ENCODE data around the gene ASB3.
A peak's percentile ranks its signal among the peaks of the same experiment; 100 is the strongest.
"Not testable (repeated sequence)": the region's sequence is repeated elsewhere in the genome, so short reads cannot be mapped to it uniquely, and the experiment has no call there.

Gene ASB3

DNA sequence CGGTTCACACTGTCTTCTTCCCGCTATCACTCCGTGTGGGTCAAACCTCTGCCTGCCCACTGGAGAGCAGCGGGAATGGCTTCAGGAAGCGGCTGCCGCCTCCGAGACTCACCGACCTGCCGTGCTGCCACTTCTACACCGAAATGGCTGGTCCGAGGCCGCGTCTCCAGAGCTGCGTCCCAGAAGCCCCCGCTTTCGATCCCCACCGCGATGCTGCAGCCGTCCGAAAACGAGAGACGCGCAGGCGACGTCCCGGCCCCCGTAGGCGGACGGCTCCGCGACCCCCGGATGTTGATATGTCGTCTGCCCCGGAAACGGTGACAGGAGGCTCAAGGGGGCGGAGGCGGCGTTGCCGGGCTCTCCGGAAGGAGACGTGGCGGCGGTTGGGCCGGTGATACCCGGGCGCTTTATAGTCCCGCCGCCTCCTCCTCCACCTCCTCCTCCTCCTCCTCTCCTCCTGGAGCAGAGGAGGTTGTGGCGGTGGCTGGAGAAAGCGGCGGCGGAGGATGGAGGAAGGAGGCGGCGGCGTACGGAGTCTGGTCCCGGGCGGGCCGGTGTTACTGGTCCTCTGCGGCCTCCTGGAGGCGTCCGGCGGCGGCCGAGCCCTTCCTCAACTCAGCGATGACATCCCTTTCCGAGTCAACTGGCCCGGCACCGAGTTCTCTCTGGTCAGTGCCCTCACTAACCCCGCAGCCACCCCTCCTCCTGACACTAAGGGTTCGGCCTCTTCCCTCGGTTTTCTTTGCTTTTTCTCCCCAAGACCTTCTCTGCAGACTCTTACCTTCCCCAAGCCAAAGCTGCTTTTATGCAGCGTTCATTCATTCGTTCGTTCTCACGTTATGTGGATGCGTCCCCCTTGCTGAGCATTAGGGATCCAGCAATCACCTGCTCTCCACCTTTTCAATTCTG is at the start of gene ASB3, which contains the start of gene ERLEC1:
Gene ASB3 (minus strand): TSS at position 249 of the 909 bp plus-strand sequence. CDS start 21,381 bp downstream, outside the sequence.
Gene ERLEC1 (plus strand): TSS at position 340 of the 909 bp plus-strand sequence. CDS start 167 bp downstream, at position 507.
- peak; percentile 90 for DNase-seq (ENCODE audit: low spot score)

DNA sequence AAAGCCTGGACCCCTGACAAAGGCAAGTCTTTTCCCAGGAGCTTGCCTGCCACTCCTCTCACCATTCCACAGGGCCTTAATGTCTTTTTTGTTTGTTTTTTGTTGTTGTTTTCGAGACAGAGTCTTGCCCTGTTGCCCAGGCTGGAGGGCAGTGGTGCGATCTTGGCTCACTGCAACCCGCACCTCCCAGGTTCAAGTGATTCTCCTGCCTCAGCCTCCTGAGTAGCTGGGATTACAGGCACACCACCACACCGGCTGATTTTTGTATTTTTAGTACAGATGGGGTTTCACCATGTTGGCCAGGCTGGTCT is 43.2 kb upstream of the ASB3 start:
- not testable (repeated sequence) for DNase-seq (ENCODE audit: low spot score)

DNA sequence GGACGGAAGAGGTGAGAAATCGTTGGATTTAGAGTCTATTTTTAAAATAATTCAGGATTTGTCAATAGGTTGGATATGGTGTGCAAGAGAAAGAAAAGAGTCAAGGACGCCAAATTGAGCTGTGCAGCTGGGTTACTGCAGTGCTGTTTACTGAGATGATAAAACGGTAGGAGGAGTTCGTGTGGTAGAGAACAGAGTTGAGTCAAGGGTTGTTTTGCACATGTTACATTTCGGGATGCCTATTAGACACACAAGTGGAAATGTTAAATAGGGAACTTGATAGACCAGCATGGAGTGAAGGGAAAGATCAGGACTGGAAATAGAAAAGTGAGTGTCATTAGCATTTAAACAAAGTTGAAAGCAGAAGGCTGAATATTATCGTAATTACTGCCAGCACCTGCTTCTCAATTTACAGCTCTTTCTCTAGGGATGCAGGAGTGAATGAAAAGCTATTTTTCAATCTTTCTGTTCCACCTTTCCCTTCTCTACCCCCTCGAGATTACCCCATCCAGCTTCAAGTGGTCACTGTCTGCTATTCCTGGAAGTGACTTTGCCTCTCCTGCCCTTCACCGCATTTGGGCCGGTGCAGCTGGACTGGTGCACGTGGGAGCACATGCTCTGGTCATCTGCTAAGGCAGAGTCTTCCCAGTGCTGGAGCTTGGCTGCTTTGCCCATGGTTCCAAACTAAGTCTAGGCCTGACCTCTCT is 42.7 kb upstream of the ASB3 start:
- no peak for DNase-seq (ENCODE audit: low spot score)

DNA sequence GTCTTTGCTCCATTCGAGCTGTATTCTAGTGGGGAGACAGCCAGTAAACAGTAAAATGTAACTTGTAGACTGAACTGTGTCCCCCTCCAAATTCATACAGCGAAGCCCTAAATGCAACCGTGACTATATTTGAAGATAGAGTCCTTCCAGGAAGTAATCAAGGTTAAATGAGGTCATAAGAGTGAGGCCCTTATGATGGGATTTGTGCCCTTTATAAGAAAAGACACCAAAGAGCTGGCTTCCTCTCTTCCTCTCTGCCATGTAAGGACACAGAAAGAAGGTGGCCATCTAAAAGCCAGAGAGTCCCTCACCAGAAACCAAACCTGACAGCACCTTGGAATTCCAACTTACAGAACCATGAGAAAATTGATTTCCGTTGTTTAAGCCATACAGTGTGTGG is 41.6 kb upstream of the ASB3 start:
- DNase-seq (ENCODE audit: low spot score) = no peak

DNA sequence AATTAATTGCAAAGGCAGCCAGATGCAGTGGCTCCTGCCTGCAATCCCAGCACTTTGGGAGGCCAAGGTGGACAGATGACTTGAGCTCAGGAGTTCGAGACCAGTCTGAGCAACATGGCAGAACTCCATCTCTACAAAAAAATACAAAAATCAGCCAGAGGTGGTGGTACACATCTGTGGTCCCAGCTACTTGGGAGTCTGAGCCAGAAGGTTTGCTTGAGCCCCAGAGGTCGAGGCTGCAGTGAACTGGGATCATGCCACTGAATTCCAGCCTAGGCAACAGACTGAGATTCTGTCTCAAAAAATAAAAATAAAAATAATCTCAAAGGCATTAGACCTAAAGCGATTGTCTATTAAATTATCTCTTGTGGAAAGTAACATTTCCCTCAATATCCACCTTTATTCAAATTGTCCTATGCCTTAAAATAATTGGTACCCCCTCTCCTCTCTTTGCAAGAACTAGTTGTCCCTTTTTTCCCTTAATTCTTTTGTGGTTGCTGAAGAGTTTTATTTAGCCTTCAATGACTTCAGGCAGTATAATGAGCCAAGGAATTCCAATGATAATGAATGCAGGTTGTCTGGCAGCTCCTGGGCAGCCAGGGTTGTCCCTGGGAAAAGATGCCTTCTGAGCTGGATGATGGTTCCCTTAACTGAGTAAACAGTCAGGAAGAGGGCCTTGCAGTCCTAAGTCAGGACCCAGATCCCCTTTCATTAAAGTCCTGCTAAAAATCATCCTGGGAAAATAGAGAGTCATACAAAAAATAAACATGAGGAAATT is 40.8 kb upstream of the ASB3 start:
- DNase-seq (ENCODE audit: low spot score) = no peak

DNA sequence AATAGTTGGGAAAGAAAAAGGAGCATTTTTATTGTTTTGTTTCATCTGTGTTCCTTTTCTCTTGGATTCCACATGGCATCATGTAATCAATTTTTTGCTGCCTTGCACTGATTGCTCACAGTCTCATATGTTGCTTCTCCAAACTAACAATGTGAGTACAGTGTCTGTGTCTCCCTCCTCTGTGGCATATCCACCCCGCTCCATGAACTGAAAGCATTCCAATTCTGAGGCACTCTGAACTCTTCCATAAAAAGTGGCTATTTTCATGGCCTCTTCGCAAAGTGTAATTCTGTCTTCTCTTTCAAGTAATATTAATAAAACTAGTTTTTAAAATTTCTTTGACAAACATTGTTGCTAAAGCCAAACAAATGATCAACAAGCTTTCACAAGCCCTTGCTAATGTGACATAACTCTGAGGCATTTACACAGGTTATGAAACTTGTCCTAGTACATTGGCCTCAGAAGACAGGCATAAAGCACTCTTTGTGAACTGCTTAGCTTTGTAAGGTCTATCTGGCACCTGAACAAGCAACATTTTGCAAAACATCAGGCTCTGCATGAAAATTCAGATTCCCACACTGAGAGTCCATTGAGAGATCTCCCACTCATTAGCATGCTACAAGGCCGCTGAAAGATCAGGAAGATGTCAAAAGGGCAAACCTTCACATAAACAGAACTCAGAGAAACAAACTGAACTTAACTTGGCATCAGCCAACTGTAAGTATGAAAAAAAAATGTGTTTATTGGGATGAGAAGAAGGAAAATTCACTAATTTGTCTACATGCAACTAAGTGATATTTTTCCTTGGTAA is 40.0 kb upstream of the ASB3 start:
- peak; percentile 71 for DNase-seq (ENCODE audit: low spot score)

- no peak for DNase-seq (ENCODE audit: low spot score)
These were observed 39.3 kb upstream of the ASB3 start for GRCh38 chr2:53826030-53826410.

DNA sequence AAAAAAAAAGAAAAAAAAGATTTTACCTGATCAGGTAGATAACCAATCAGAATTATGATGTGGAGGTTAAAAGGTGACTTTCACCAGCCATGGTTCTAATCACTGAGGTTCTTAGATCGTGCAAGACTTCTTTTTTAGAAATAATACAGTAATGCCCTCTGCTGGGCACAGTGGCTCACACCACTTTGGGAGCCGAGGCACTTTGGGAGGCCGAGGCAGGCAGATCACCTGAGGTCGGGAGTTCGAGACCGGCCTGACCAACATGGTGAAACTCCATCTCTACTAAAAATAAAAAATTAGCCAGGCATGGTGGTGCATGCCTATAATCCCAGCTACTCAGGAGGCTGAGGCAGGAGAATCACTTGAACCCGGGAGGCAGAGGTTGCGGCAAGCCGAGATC is 36.9 kb upstream of the ASB3 start:
- not testable (repeated sequence) for DNase-seq (ENCODE audit: low spot score)

GRCh38 chr2:53821810-53822209 is 35.1 kb upstream of the ASB3 start:
- no peak for DNase-seq (ENCODE audit: low spot score)

DNA sequence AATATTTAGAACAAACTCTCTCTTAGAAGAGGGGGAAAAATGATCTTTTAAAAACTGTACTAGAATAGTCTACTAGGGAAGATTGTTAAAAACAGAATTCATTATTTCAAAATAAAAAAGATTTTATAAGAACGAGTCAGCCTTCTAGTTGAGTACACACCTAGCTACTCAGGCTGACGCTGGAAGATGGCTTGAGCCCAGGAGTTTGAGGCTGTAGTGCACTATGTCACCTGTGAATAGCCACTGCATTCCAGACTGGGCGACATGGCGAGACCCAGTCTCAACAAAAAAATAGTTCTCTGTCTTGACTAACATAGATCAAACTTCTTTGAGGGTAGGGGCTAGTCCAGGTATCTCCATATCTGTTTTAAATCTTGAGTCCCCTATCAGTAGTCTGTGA is 34.0 kb upstream of the ASB3 start:
- DNase-seq (ENCODE audit: low spot score) = no peak

DNA sequence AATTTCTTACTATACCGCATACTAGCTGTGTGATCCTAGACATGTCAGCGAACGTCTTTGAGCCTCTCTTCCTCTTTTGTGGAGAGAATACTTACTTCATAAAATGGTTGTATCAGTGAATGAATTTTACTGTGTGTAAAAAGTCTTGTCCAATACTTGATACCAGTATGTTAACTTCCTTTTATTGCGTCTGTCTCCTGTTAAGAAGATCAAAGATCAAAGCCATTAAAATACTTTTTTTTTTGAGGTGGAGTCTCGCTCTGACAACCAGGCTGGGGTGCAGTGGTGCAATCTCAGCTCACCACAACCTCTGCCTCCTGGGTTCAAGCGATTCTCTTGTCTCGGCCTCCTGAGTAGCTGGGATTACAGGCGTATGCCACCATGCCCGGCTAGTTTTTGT is 33.3 kb upstream of the ASB3 start:
- no peak for DNase-seq (ENCODE audit: low spot score)

GRCh38 chr2:53819634-53820033 is 32.9 kb upstream of the ASB3 start:
- no peak for DNase-seq (ENCODE audit: low spot score)

DNA sequence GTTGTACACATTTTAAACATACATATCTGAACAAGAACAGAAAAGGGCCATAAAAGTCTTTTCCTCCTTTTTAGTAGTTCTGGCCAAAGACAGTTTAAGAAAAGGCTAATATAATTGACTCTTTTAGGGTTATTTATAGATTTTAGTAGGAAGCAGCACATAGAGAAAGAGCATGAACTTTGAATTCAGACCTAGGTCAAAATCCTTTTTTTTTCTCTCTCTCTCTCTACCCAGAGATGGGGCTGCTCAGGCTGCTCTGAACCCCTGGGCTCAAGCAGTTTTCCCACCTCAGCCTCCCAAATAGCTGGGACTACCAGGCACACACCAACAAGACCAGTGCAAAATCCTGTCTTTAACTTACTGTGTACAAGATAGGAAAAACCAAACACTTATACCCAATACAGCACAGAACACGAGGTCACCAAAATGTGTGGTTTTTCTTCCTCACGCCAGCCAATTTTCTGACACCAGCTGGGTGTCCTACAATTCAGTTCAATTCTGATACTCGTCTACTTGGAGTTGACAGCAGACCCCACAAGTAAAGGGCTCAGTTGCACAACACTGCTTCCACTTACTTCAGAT is 32.2 kb upstream of the ASB3 start:
- DNase-seq (ENCODE audit: low spot score) = no peak

DNA sequence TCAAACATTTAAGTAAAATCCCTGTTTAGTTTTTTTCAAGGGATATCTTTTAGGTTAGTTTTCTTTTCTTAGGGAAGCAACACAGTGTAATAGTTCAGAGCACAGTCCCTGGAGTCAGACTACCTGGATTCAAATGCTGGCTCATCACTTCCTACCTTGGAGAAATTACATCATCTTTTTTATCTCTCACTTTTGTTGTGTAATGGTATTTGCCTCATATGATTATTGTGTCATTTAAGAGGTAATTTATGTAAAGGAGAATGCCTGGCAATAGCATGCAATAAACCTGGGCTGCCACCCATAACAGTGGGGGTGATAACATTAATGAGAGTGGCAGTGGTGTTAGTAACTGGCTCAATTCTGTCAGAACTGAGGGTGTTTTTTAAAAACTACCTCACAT is 26.4 kb upstream of the ASB3 start:
- DNase-seq (ENCODE audit: low spot score) = no peak

DNA sequence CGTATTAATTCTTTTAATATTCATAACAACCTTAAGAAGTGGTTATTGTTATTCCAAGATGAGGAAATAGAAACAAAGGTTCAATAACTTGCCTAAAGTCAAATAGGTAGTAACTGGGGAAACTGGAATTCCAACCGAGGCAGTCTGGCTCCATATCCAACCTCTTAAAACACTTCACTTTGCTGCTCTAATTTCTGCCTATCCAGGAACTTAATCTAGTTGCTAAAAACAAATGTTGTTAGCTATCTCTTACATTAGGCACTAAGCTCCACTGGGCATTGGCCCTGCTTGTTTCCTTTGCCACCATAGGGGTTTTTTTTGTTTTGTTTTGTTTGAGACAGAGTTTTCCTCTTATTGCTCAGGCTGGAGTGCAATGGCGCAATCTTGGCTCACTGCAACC is 24.8 kb upstream of the ASB3 start:
- DNase-seq (ENCODE audit: low spot score) = no peak

DNA sequence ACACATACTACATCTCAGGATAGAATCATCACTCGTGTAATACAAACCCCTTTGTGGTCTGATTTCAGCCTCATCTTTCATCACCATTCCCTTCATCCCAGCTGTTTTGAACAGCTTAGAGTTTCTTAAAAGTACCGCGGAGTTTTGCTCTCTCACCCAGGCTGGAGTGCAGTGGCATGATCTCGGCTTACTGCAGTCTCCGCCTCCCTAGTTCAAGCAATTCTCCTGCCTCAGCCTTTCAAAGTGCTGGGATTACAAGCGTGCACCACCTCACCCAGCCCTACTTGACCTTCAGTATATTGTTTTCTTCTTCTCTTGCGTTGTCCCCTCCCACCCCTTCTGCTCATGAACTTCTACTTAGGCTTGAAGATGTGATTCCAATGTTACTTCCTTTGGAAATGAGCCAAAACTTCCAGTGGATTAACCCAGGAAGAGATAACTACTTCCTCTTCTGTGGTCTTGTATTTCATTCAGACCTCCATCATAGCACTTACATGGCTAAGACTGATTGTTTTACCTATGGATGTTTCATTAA is 15.9 kb upstream of the ASB3 start:
- no peak for DNase-seq (ENCODE audit: low spot score)

- no peak for DNase-seq (ENCODE audit: low spot score)
These were observed 14.8 kb upstream of the ASB3 start for GRCh38 chr2:53801547-53801946.

GRCh38 chr2:53793821-53794220 is 7.1 kb upstream of the ASB3 start:
- DNase-seq (ENCODE audit: low spot score) = no peak

DNA sequence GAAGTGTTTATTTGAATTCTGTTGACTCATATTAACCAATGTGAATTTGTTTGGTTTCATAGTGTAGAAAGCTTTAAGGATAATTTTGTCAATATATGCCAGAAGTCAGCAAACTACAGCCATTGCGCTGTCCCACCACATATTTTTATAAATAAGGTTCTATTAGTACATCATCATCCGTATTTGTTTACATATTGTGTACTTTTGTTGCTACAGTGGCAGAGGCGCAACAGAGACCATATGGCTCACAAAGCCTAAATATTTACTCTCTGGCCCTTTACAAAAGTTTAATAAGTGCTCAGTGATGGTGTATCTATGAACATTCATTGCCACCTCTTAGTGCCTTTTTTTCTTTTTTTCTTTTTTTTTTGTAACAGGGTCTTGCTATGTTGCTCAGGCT is 6.5 kb upstream of the ASB3 start:
- no peak for DNase-seq (ENCODE audit: low spot score)

GRCh38 chr2:53787614-53788289 is 999 bp upstream of the ASB3 start:
- DNase-seq (ENCODE audit: low spot score) = peak; percentile 19

DNA sequence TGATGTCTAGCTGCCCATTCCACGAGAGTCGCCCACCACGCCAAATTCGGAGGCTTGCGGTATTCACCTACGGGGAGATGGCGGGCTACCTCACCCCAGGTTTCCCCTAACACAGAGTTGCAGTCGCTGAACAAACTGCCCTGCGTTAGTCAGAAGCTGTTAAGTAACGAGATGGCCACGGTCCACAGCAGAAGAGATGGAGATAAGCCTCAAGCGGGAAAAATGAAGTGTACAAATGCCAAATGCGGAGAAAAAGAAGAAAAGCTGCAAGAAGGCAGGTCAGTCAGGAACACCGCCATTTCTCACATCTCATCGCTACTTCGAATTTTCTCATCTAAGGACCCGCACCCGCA is 425 bp downstream of the ASB3 start:
- peak; percentile 34 for DNase-seq (ENCODE audit: low spot score)

Data from HuH-7 (cell line).